Neural cell (in vitro differentiated cells): ENCODE measurements around the gene SLC16A4.

ENCODE experiments used
- CTCF ChIP-seq: fragments of 450-650 bp; IDR thresholded peaks from 2 replicates; pipeline ENCODE4 v1.5.1; 2014; ENCODE audit warnings: antibody characterized with exemption, mild to moderate bottlenecking, moderate library complexity; ENCODE audit not compliant: poor library complexity, severe bottlenecking
- EP300 ChIP-seq: fragments of 450-650 bp; conservative IDR thresholded peaks from 2 replicates; pipeline ENCODE4 v1.6.1; 2014; ENCODE audit warnings: antibody characterized with exemption, mild to moderate bottlenecking, moderate library complexity; ENCODE audit not compliant: poor library complexity, severe bottlenecking
- EZH2 ChIP-seq: fragments of 200-600, 300-800 bp; shearing (Covaris generic), sonication (generic); IDR thresholded peaks from 2 replicates; pipeline ENCODE4 v1.6.1; 2014; ENCODE audit warnings: antibody characterized with exemption, low read length, borderline replicate concordance, mild to moderate bottlenecking; ENCODE audit not compliant: insufficient read depth, poor library complexity, severe bottlenecking
- POLR2AphosphoS5 ChIP-seq: IDR thresholded peaks from 2 replicates; pipeline ENCODE4 v1.6.1; 2012
- REST ChIP-seq: IDR thresholded peaks from 2 replicates; pipeline ENCODE4 v1.6.1; 2012; ENCODE audit warnings: borderline replicate concordance
- SMC3 ChIP-seq: fragments of 450-650 bp; conservative IDR thresholded peaks from 2 replicates; pipeline ENCODE4 v1.6.1; 2014; ENCODE audit warnings: antibody characterized with exemption, mild to moderate bottlenecking, moderate library complexity; ENCODE audit not compliant: poor library complexity
- TAF1 ChIP-seq: IDR thresholded peaks from 2 replicates; pipeline ENCODE4 v1.6.1; 2012; ENCODE audit warnings: low read depth

- no peak for TF ChIP-seq REST
- TF ChIP-seq POLR2AphosphoS5, result no peak
- TF ChIP-seq CTCF, result no peak
- no peak for TF ChIP-seq EZH2
- no peak for TF ChIP-seq EP300
- no peak for TF ChIP-seq SMC3
- no peak for TF ChIP-seq TAF1
Observed at GRCh38 chr1:110341872-110342331, 48.9 kb downstream of the SLC16A4 start.
